SK-N-SH (cell line): ENCODE measurements around the gene PSD2. TPM values are rescaled to one million over a fixed set of nuclear protein-coding genes. Genes with fewer than 3 reads are reported as not detected.

ENCODE experiments used
- CTCF ChIA-PET: fragments of 300-600, 350-600 bp; formaldehyde crosslinking; extraction: SDS; loops from one replicate; lab custom pipeline; 2021; lab: Yijun Ruan, JAX
- POLR2A ChIA-PET: fragments of 350-600 bp; sonication (Branson Sonifier 250); formaldehyde crosslinking; extraction: SDS; loops from one replicate; lab custom pipeline; 2020; ENCODE audit warnings: antibody characterized with exemption, inconsistent platforms; lab: Yijun Ruan, JAX
- DNase-seq: peaks from one replicate; pipeline ENCODE4 v3.0.0; 2012
- H2AFZ ChIP-seq: fragments of 200-600 bp; sonication (generic); 2 replicates; pipeline ENCODE4 v1.8.1; 2016; ENCODE audit warnings: antibody characterized with exemption, mild to moderate bottlenecking, low read depth
- H3F3A ChIP-seq: fragments of 200-600 bp; sonication (generic); replicated peaks from 2 replicates; pipeline ENCODE3; 2016; ENCODE audit warnings: antibody characterized with exemption, mild to moderate bottlenecking; ENCODE audit not compliant: insufficient read depth
- H3K27ac ChIP-seq, 2 experiments: fragments of 200-500 bp in 1 of 2; fragments of 200-600 bp in 1 of 2; sonication (Bioruptor generic) in 1 of 2; sonication (generic), shearing (Covaris generic) in 1 of 2; 2 replicates each; pipeline versions ENCODE4 v1.5.1 to v1.6.1; 2014 to 2016; ENCODE audit warnings: low read depth in 2 of 2, inconsistent platforms in 1 of 2, low read length in 1 of 2, mild to moderate bottlenecking in 1 of 2, mixed read lengths in 1 of 2
- H3K27me3 ChIP-seq: fragments of 200-600 bp; sonication (generic), shearing (Covaris generic); 2 replicates; pipeline ENCODE4 v1.6.1; 2016; ENCODE audit warnings: mixed run types; ENCODE audit not compliant: insufficient read depth
- H3K36me3 ChIP-seq, 2 experiments: fragments of 200-500 bp in 1 of 2; fragments of 200-600 bp in 1 of 2; sonication (Bioruptor generic) in 1 of 2; sonication (generic) in 1 of 2; replicated peaks in 1 of 2; 2 replicates each; pipeline versions ENCODE3 to v1.5.1; 2014 to 2016; ENCODE audit warnings: low read length in 1 of 2, mild to moderate bottlenecking in 1 of 2; ENCODE audit not compliant: insufficient read depth in 2 of 2, control insufficient read depth in 1 of 2
- H3K4me1 ChIP-seq, 2 experiments: fragments of 200-500 bp in 1 of 2; fragments of 200-600 bp in 1 of 2; sonication (Bioruptor generic) in 1 of 2; sonication (generic), shearing (Covaris generic) in 1 of 2; 2 replicates each; pipeline versions ENCODE4 v1.5.1 to v1.6.1; 2014 to 2016; ENCODE audit warnings: low read depth in 1 of 2, low read length in 1 of 2, mixed run types in 1 of 2; ENCODE audit not compliant: insufficient read depth in 2 of 2, control insufficient read depth in 1 of 2
- H3K4me2 ChIP-seq: fragments of 200-600 bp; sonication (generic), shearing (Covaris generic); 2 replicates; pipeline ENCODE4 v1.6.1; 2017; ENCODE audit warnings: mixed run types
- H3K4me3 ChIP-seq, 2 experiments: fragments of 200-500 bp in 1 of 2; fragments of 200-600 bp in 1 of 2; sonication (Bioruptor generic) in 1 of 2; sonication (generic), shearing (Covaris generic) in 1 of 2; 2 replicates each; pipeline versions ENCODE4 v1.5.1 to v1.8.1; 2014 to 2016; ENCODE audit warnings: low read depth in 2 of 2, inconsistent platforms in 1 of 2, low read length in 1 of 2, mild to moderate bottlenecking in 1 of 2, mixed read lengths in 1 of 2, moderate library complexity in 1 of 2
- H3K79me2 ChIP-seq: fragments of 200-600 bp; sonication (generic); 2 replicates; pipeline ENCODE4 v1.8.1; 2017; ENCODE audit warnings: mild to moderate bottlenecking; ENCODE audit not compliant: insufficient read depth
- H3K9ac ChIP-seq: fragments of 200-600 bp; sonication (generic); 2 replicates; pipeline ENCODE4 v1.6.1; 2017; ENCODE audit warnings: mixed run types
- H3K9me2 ChIP-seq: fragments of 200-600 bp; sonication (generic); 2 replicates; pipeline ENCODE4 v1.6.1; 2017; ENCODE audit warnings: mixed run types
- H3K9me3 ChIP-seq: fragments of 200-600 bp; sonication (generic); 2 replicates; pipeline ENCODE4 v1.6.1; 2017; ENCODE audit warnings: mixed run types, mild to moderate bottlenecking, moderate library complexity
- H4K20me1 ChIP-seq: fragments of 200-600 bp; sonication (generic); 2 replicates; pipeline ENCODE4 v1.6.1; 2017; ENCODE audit warnings: mild to moderate bottlenecking, mixed run types; ENCODE audit not compliant: insufficient read depth
- ELF1 ChIP-seq: IDR thresholded peaks from 2 replicates; pipeline ENCODE4 v1.4.0; 2012
- EZH2phosphoT487 ChIP-seq: fragments of 200-600 bp; sonication (generic); IDR thresholded peaks from 2 replicates; pipeline ENCODE4 v1.6.1; 2017; ENCODE audit warnings: low read depth, mixed run types, mild to moderate bottlenecking, antibody characterized with exemption, moderate library complexity, borderline replicate concordance
- FOXM1 ChIP-seq: IDR thresholded peaks from 2 replicates; pipeline ENCODE4 v1.4.0; 2012; ENCODE audit warnings: low read depth, mild to moderate bottlenecking
- GATA2 ChIP-seq: sonication (generic); formaldehyde crosslinking; IDR thresholded peaks from 2 replicates; pipeline ENCODE4 v1.5.0; 2020; ENCODE audit warnings: mild to moderate bottlenecking, missing genetic modification reagents
- MXI1 ChIP-seq: IDR thresholded peaks from 2 replicates; pipeline ENCODE4 v1.6.1; 2012; ENCODE audit warnings: mild to moderate bottlenecking, low read depth, low read length, improper control_type of control experiment
- POLR2AphosphoS5 ChIP-seq: IDR thresholded peaks from 2 replicates; pipeline ENCODE4 v1.6.1; 2012; ENCODE audit warnings: low read depth, low read length
- RAD21 ChIP-seq: IDR thresholded peaks from 2 replicates; pipeline ENCODE4 v1.6.1; 2012; ENCODE audit warnings: mild to moderate bottlenecking, low read length
- REST ChIP-seq: IDR thresholded peaks from 2 replicates; pipeline ENCODE4 v1.6.1; 2012; ENCODE audit warnings: mild to moderate bottlenecking, low read depth, low read length, moderate library complexity
- RFX5 ChIP-seq: IDR thresholded peaks from 2 replicates; pipeline ENCODE4 v1.6.1; 2012; ENCODE audit warnings: mild to moderate bottlenecking, improper control_type of control experiment, low read length
- RXRA ChIP-seq: IDR thresholded peaks from 2 replicates; pipeline ENCODE4 v1.4.0; 2012; ENCODE audit warnings: low read depth, mild to moderate bottlenecking, borderline replicate concordance
- SIN3A ChIP-seq: IDR thresholded peaks from 2 replicates; pipeline ENCODE4 v1.6.1; 2012; ENCODE audit warnings: low read depth, mild to moderate bottlenecking, low read length, moderate library complexity, borderline replicate concordance
- TCF12 ChIP-seq: IDR thresholded peaks from 2 replicates; pipeline ENCODE4 v1.4.0; 2012
- WGBS: methylation state at CpG from one replicate; pipeline ENCODE4 v1.1.6; 2017; ENCODE audit warnings: low lambda C conversion rate; 5-methylcytosine and 5-hydroxymethylcytosine counted together
- polyA plus RNA-seq, 3 experiments: library from polyadenylated mRNA; depleted of rRNA; stranded (reverse); fragments of >200 nt; gene quantifications; 2 replicates each; pipeline ENCODE4 v1.2.3, GENCODE V29; 2012
- TF ChIP-seq, protein P1 (sequence below): IDR thresholded peaks from 2 replicates; pipeline ENCODE4; 2012
- TF ChIP-seq, protein P2 (sequence below): fragments of 200-600 bp; sonication (generic); IDR thresholded peaks from 2 replicates; pipeline ENCODE4 v1.6.1; 2017; ENCODE audit warnings: antibody characterized with exemption, mild to moderate bottlenecking, moderate library complexity

The PSD2 gene
- polyA plus RNA-seq, 1 of the 3 experiments (the other 2 are of a cell fraction), result 0.15 TPM

- H3F3A ChIP-seq, result no peaks in the 10 kb centered on the region
- H3K4me2 ChIP-seq, result no peak overlapping the region
- no peaks in the 10 kb centered on the region for H4K20me1 ChIP-seq
- no peak overlapping the region for H3K27ac ChIP-seq
- H2AFZ ChIP-seq, result no peak overlapping the region
- no peaks in the 10 kb centered on the region for H3K9me2 ChIP-seq
- H3K36me3 ChIP-seq, result no peaks in the 10 kb centered on the region
- H3K79me2 ChIP-seq, result no peaks in the 10 kb centered on the region
- no peaks in the 10 kb centered on the region for H3K4me1 ChIP-seq
- H3K4me3 ChIP-seq, result no peak overlapping the region
- H3K9me3 ChIP-seq, result no peaks in the 10 kb centered on the region
- peaks cover 13% of the 10 kb centered on the region for H3K27me3 ChIP-seq
- no peak for DNase-seq
- H3K9ac ChIP-seq, result no peak overlapping the region
- CTCF ChIA-PET, result interaction anchor here (1.0 to 1.8 kb wide), 3 partner anchors 48 to 133 kb away, joined by 3 to 7 read pairs (median 6); no protein-coding TSS in a partner anchor
- TF ChIP-seq, protein P1, sequence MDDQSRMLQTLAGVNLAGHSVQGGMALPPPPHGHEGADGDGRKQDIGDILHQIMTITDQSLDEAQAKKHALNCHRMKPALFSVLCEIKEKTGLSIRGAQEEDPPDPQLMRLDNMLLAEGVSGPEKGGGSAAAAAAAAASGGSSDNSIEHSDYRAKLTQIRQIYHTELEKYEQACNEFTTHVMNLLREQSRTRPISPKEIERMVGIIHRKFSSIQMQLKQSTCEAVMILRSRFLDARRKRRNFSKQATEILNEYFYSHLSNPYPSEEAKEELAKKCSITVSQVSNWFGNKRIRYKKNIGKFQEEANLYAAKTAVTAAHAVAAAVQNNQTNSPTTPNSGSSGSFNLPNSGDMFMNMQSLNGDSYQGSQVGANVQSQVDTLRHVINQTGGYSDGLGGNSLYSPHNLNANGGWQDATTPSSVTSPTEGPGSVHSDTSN, result no peak
- TF ChIP-seq FOXM1 (no peak), REST (peak; percentile 90)
- TF ChIP-seq, all 33 proteins: peak for 1
- POLR2A ChIA-PET, result no interaction called here
- 65% methylated on average over 3 of the region's 3 CpGs for WGBS
Observed at GRCh38 chr5:139835656-139836055, 40.0 kb downstream of the PSD2 start.

DNA sequence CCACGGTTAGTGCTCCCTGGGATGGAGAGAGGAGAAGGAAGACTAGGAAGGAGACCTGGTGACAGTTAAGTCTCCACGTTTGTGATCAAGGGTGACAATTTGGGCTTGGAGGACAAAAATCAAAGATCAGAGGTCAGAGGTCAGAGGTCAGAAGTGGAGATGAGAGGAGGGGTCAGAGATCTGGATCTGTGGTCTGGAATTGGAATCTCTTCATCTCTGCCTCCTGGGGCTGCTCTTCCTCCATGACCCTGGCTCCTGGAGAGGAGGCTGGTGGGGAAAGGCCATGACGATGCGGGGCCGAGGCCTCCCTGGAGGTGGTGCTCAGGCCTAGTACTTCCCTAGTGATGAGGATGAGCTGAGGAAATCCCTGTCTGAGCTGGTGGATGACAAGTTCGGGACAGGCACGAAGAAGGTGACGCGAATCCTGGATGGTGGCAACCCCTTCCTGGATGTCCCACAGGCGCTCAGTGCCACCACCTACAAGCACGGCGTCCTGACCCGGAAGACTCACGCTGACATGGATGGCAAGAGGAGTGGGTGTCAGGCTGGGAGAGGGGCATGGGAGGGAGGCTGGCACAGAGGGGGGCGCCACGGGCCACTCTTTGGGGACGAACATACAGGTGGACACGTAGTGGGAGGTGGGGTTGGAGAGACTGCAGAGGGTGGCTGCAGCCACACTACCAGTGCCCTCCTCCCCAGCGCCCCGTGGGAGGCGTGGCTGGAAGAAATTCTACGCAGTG, 41.0 kb downstream of the PSD2 start:
- Histone ChIP-seq H3K27ac (no peak overlapping the region), H4K20me1 (no peaks in the 10 kb centered on the region), H2AFZ (no peak overlapping the region), H3K36me3 (no peaks in the 10 kb centered on the region), H3K27me3 (peaks cover 10% of the 10 kb centered on the region), H3K9me2 (no peaks in the 10 kb centered on the region), H3K4me2 (no peak overlapping the region), H3K4me1 (no peaks in the 10 kb centered on the region), H3K4me3 (no peak overlapping the region), H3K9ac (no peak overlapping the region), H3F3A (no peaks in the 10 kb centered on the region), H3K79me2 (no peaks in the 10 kb centered on the region), H3K9me3 (no peaks in the 10 kb centered on the region)
- CTCF ChIA-PET, result interaction anchor here (1.0 to 1.8 kb wide), 3 partner anchors 49 to 132 kb away, joined by 3 to 7 read pairs (median 6); no protein-coding TSS in a partner anchor
- 70% methylated on average over 19 of the region's 22 CpGs for WGBS
- POLR2A ChIA-PET, result no interaction called here
- no peak for DNase-seq
- TF ChIP-seq MXI1 (no peak), ELF1 (no peak), RFX5 (no peak), FOXM1 (no peak), RXRA (no peak), REST (no peak), TCF12 (no peak), EZH2phosphoT487 (no peak), SIN3A (no peak), GATA2 (CRISPR knock-in tag) (no peak), POLR2AphosphoS5 (no peak), RAD21 (no peak)
- TF ChIP-seq, protein P2, sequence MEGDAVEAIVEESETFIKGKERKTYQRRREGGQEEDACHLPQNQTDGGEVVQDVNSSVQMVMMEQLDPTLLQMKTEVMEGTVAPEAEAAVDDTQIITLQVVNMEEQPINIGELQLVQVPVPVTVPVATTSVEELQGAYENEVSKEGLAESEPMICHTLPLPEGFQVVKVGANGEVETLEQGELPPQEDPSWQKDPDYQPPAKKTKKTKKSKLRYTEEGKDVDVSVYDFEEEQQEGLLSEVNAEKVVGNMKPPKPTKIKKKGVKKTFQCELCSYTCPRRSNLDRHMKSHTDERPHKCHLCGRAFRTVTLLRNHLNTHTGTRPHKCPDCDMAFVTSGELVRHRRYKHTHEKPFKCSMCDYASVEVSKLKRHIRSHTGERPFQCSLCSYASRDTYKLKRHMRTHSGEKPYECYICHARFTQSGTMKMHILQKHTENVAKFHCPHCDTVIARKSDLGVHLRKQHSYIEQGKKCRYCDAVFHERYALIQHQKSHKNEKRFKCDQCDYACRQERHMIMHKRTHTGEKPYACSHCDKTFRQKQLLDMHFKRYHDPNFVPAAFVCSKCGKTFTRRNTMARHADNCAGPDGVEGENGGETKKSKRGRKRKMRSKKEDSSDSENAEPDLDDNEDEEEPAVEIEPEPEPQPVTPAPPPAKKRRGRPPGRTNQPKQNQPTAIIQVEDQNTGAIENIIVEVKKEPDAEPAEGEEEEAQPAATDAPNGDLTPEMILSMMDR, result no peak
